ENCODE results near the gene MBLAC2.

MBLAC2 gene

DNA sequence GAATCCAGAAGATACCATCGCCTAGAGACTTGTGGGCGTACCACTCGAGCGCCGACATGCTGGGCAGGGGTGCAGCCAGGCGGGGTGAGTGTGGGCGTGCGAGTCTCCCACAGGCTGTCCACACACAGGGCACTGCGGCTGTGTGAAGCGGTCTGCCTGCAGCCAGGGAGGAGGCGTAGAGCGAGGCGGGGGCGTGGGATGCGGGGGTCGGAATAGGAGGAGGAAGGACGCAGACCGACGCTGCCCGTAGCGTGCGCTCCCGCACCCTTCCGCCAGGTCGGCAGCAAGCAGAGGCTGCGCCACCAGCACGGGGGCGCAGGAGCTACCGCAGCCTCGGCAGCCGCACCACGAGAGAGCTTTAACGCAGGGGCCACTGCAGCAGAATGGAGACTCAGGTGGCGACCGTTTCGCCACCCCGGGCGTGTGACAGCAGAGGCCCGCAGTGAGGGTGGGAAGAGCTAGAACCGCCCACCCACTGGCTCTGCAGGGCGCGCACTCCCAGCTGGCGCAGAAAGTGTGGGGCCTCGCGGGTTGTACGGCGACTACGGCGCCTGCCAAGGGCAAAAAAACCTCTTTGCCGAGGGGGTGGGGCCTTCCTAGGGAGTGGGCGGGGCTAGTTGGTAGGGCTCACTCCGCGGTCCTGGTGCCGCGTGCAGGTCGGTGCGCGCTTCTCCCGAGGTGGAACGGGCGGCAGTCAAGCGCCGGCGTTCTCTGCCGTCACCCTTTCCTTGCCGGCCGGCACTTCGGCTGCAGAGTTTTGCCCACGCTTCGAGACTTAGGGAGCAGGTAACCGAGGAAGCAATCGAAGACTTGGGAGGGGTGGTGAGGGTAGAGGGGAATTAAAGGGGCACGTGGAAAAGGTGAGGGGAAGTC is at the start of gene MBLAC2, which contains the start of gene POLR3G:
Gene MBLAC2, minus strand, starts transcription at position 537 of the 873 bp plus-strand sequence. Its CDS starts 479 bp downstream, at position 58.
Gene POLR3G, plus strand, starts transcription at position 630 of the 873 bp plus-strand sequence. CDS start 10,704 bp downstream, outside the sequence.
- DNase-seq (ENCODE audit: low read depth in 2 of 2) = peak; percentile 91 to 92

DNA sequence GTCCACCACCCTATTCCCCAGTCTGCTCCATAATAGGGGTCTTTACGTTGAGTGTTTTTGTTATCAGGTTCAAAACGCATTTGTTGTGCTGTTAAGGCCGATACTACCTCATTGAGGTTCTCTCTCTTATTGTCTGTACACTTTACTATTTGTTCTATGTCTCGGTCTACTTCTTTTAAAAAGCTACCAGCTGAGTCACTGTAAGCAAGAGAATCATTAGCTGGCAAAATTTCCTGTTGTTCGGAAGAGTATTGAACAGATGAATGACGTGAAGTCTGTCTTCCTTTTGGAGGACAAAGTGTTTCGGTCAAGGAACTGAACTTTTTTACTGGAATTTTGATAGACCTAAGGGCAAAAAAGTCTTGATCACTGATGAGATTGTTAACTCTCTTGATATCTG is 44.5 kb upstream of the MBLAC2 start:
- no peak for DNase-seq (ENCODE audit: low read depth in 2 of 2)

DNA sequence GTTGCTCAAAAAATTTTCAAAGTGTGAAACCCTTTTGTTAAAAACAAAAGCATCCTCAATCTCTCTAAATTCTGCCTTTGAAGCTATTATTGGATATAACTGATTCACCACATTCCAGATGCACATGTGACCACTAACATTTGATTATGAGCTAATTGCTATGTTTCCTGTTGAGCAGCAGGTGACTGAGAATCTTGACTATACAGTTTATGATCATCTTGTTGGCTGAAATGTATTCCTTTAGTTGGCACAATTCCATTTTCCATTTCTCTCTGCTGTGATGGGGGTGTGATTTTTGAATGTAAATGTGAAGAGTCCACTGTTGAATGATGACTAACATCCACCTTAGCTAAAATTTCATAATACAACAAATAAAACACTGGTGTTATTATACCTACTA is 44.1 kb upstream of the MBLAC2 start:
- DNase-seq (ENCODE audit: low read depth in 2 of 2) = no peak

DNA sequence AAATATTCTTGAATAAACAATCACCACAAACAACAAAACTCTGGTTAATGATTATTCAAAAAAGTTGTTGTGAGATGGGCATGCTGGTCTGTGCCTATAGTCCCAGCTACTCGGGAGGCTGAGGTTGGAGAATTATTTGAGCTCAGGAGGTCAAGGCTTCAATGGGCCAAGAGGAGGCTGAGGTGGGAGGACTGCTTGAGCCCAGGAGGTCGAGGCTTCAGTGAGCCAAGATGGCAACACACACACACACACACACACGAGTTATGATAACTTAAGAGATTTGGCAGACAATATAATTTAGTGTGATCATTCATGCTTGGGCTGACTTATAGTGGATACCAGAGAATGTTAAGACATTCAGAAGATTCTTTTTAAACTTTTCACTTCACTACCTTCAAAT is 39.9 kb upstream of the MBLAC2 start:
- DNase-seq (ENCODE audit: low read depth in 2 of 2) = no peak

DNA sequence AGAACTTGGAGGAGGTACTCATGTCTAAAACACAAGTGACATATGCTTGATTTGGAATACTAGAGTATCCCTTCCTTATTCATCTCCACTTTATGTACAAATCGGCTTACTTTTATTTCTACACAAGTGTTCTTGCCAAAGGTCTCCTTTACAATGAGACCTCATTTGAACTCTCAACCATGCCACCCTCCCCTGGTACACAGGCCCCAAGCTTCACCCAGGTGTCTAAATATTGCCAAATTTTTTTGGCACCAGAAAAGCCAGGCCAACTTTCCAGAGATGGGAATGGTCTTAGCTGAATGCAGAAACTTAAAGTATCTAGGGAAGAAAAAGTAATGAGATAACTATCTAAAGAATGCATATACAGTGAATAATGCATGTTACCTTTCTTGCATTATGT is 35.9 kb upstream of the MBLAC2 start:
- DNase-seq (ENCODE audit: low read depth in 2 of 2) = no peak

DNA sequence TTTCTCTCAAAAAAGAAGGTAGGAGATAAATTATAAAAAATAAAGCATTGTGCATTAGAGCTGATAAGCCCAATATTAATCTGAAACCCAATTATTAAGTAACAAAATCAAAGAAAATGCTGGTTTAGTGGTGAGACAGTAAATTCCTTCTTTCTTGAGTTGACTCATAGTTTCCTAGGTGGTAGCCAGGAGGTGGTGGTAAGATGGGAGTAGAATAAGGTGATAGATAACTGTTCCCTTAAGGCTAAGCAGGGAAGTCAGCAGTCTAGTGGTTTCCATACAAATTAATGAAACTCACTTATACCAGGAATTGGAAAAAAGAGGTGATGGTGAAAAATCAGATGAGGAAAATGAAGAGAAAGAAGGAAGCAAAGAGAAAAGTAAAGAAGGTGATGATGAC is 31.6 kb upstream of the MBLAC2 start:
- DNase-seq (ENCODE audit: low read depth in 2 of 2) = no peak

DNA sequence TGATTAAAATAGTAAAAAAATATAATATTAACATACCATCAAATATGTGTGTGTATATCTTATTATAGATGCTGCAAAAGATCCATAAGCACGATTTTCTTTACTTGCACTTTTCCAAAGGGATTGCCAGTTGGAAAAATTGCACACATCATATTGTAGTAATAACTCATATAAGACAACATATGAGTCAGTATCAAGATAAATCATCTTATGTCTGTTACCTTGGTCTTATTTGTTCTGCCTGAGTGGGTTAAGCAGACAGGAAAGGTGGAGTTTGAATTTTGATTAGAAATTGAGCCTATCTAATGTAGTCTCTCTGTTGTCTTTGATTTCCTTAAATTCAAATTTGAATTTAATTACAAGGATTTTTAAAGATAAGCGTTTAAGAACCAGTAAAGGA is 30.2 kb upstream of the MBLAC2 start:
- no peak for DNase-seq (ENCODE audit: low read depth in 2 of 2)

DNA sequence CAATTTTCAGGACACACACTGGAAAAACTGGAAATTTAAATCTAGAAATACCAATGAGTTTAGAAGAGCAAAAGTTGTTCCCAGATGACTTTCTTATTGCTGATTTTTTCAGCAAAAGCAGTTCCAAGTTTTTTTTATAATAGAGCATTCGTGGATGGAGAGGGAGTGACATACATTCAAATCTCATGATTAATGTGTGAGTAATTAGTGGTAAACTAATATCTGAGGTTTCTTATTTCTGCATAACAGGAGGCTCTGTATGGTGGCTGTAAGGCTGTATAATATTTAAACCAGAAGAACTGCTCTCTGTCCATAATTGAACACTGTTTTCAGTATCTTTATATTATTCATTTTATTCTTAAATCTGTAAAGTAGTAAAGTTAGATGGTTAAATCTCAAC is 29.0 kb upstream of the MBLAC2 start:
- no peak for DNase-seq (ENCODE audit: low read depth in 2 of 2)

DNA sequence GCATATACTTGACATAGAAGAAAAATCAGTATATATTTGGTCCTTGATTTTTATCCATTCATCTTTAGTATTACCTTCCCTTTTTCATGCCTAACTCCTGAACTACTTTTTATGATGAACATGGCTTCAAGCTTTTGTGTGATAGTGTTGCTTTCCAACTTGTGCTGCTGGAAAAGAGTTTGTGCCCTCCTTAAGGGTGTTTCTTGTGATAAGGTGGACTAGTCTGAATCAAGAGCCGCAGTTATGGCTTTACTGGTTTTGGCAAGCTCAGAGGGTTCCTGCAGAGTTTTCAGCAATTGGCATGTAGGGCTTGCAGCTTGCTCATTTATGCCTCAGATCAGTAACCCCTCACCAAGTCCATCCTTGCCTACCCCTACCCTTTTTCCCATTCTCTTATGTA is 20.6 kb upstream of the MBLAC2 start:
- no peak for DNase-seq (ENCODE audit: low read depth in 2 of 2)

DNA sequence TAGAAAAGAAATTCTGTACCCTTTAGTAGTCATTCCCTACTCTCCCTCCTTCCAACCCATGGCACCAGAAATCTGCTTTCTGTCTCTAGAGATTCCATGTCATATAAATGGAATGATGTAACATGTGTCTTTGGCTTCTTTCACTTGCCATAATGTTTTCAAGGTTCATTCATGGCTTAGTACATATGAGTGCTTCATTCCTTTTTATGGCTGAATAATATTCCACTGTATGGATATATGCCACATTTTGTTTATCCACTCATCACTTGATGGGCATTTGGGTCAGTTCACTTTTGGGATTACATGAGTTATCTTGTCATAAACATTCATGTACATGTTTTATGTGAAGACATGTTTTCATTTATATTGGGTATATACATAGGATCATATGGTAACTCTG is 19.5 kb upstream of the MBLAC2 start:
- DNase-seq (ENCODE audit: low read depth in 2 of 2) = no peak

DNA sequence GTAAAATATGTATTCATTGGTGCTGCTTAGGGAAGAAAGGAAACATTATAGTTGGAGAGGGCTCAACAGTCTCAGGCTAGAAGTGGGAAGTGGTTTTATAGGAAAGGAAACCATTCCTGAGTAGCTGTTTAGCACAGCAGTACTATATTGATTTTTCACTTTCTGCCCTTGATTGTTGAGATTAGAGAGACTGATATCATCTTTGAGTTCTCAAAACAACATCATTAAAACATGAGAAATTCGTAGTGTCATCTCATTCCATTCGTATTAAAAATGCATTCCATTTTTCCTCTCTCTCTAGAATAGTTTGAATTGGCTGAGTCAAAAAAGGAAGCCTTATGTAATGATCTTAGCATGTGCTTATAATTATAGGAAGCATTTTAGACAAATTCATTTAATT is 14.2 kb upstream of the MBLAC2 start:
- no peak for DNase-seq (ENCODE audit: low read depth in 2 of 2)

DNA sequence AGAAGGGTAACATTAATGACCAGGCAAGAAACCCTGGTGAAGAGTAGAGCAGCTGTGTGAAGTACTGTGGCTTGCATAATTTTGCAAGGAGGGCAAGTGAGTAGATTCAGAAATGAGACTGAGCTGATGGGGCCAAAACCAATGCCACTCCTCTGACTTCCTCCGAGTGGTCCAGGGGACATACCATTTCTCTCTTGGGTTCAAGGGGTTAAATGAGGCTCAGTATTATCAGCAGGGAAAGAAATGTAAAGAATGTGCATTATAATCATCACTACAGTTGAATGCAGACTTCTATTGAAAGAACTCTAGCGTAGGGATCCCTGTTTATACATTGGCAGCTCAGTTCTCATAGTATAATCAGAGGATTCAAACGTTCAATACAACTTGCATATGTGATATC is 10.0 kb upstream of the MBLAC2 start:
- DNase-seq (ENCODE audit: low read depth in 2 of 2) = no peak

DNA sequence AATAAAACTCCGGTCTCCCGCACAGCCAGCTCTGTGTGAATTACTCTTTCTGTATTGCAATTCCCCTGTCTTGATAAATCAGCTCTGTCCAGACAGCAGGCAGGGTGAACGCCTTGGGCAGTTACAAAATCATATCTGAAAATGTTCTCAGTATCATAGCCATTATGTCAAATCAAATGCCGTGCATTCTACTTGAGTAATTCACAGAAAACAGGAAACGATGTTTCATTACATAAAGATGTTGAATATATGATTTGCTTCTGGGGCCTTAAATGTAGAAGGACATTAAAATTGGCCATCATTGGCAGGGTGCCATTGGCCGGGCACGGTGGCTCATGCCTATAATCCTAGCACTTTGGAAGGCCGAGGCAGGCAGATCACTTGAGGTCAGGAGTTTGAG is 8.6 kb upstream of the MBLAC2 start:
- no peak for DNase-seq (ENCODE audit: low read depth in 2 of 2)

DNA sequence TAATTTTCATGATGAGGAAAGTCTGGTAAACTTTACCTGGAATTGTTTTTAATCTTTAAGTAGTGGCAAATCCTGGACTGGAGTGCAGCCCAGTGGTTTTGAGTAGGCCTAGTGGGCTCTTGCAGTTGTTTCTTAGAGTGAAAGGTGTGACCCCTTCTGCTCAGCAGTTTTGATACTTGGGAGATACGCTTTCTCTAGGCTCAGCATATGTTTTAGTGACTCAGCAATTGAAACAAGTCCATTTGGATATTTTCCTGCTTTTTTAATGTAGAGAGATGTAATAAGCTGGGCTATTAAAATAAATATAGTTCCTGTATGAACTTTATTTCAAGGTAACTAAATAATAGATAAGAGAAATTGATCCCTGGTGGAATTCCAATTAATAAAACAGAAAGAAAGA is 6.1 kb upstream of the MBLAC2 start:
- no peak for DNase-seq (ENCODE audit: low read depth in 2 of 2)

DNA sequence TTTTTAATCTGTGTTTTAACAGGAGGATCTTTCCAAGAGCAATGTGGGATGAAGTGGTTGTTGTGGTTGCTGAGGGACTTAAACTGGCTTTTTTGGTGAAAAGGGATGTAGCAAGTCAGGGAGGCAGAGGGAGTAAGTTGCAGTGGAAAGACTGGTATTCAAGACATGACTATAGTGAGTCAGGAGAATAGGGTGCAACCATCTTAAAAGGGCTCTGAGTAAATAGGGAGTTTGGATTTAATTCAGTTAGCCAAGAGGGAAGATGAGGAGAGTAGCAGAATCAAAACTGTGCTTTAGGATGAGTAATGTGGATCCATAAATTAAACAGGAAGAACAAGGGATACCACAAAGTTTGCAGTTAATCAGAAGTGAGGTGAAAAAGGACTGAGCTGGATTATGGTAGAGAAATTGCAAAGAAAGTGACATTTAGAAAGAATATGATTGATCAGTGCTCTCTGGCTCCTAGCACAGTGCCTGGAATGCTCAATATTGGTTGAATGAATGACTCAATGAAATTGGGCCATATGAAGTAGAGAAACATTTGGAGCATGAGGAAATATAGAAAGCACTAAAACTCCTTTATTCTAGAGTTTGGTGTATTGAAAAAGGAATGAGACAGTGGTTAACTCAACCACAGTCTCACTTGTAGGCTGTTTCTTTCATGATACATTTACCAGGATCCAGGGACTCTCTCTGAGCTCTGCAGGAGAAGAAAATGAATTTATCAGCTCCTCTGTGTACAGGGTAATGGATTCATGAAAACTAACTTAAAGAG is 5.2 kb upstream of the MBLAC2 start:
- DNase-seq (ENCODE audit: low read depth in 2 of 2) = no peak

DNA sequence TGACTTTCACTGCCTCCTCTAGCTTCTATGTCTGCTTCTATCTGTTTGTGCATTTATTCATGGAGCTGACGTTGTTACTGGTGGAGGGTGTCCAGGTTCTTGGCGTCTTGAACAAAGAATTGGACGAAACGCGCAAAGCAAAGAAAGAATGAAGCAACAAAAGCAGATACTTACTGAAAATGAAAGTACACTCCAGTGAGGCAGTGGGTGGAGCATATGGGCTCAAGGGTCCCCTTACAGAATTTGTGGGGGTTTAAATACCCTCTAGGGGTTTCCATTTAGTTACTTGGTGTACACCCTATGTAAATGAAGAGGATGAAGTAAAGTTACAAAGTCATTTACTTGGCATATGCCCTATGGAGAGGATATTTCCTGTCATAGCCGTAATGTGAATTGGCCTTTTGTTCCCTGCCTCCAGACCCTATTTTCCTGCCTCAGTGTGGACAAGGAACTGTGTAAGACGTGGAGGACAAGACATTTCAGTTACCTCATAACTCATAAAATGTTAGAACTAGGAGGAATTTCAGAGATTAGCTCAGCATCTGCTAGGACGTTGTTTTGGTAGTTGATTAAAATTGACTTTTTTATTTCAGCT is 3.1 kb upstream of the MBLAC2 start:
- no peak for DNase-seq (ENCODE audit: low read depth in 2 of 2)

DNA sequence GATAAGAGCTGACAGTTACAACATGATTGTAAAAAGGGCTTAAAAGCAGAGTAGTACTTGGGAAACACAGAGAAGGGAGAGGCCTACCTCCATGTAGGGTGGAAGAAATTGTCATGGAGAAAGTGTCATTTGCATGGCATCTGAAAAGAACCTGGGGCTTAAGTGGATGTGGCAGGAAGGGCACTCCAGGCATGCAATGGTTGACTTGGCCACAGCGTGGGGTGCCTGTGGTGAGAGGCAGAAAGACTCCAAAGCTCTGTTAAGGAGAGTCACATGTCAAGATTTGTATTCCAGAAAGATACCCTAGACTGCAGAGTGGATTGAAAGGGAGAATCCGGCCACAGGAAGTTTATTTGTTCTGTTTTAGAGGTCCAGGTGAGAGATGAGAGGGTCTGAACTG is 2.5 kb upstream of the MBLAC2 start:
- DNase-seq (ENCODE audit: low read depth in 2 of 2) = no peak

DNA sequence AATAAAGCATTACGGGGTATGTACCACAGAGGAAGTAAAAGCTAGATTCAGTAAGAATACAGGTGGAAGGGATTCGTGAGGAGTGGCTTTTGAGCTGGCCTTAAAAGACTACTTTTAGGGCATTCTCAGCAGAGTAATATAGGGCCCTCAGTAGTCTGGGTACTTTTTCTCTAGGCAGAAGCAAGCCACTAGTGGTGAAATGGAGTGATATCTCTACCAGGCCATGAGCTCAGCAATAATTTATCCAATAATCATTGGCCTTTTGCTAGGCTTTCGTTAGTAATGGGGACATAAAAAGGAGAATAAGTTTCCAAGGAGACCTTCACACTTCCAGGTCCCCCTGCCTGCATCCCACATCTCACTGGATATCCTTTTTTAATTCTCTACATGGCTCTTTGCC is 1.8 kb upstream of the MBLAC2 start:
- no peak for DNase-seq (ENCODE audit: low read depth in 2 of 2)

DNA sequence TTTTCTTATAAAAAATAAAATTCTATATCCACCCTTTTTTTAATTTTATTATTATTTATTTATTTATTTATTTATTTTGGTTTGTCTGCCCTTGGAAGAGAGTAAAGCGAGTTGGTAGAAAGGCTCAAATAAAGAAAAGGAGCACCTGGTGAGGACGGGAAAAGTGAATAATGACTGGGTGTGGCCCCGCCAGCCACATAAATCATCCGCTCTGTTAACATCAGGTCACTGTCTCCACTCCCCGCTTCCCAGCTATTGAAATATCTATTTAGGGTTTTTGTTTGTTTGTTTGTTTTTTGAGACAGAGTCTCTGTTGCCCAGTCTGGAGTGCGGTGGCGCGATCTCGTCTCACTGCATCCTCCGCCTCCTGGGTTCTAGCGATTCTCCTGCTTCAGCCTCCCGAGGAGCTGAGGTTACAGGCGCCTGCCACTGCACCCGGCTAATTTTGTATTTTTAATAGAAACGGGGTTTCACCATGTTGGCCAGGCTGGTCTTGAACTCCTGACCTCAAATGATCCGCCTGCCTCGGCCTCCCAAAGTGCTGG is 937 bp upstream of the MBLAC2 start:
- no peak for DNase-seq (ENCODE audit: low read depth in 2 of 2)

DNA sequence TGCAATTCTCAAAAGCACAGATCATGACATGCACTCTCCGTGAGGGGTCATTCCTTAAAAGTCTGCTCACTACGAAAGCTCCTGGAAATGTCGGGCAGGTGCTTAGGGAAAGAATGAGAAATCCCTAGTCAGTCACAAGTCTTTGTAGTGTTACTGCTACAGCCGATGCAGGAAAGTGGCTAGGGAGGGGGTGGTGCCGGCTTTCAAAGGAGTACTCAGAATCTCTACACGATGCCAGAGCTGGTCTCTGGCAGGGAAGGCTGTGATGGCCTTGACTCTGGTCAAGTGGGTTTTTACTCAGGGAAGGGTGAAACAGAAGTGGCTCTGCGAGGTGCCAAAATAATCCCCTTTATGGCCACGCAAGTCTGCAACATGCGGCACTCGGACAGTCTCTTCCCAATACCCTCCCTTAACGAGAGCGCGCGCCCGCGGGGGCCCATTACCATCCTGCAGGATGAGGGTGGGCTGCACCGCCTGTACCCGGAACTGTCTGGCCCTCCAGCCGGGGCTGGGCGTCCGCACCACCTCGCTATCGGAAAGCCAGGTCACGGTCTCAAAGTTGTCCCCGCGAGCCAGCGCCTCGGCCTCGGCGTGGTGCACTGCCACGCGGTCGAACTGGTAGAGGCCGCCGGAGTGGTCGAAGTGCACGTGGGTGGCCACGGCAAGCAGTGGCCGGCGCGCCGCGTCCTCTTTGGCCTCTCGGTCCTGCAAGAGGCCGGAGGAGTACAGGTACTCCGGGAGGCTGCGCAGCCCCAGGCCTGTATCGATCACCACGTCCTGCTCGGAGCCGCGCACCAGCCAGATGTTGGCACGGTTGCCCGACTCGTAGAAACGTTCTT is 956 bp downstream of the MBLAC2 start:
- DNase-seq (ENCODE audit: low read depth in 2 of 2) = peak; percentile 13 to 15

DNA sequence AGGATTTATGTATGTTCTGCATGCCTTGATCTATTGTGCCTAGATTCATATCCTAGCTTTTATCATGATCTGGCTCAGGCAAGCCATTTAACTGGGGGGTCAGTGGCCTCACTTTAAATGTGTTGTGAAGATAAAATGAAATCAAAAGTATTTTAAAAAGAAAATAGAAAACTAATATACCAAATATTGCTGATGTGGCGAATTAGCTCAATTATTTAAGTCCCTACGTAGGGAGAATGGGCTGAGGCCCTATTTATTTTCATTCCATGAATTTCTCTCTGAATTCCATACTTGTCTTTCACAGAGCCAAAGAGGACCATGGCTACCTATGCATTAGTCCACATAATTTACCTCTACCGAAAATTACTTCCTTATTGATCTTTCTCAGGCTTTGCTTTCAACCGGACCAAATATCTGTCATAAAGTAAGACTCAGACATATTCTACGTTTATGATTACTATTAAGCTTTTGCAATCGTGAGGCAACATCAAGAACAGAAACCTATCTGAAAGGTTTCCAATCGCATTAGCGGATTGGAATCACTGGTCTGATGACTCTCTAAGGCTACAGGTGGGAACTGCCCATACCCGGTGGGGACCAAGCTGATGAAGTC is 1.7 kb downstream of the MBLAC2 start:
- DNase-seq (ENCODE audit: low read depth in 2 of 2) = no peak
